Measurements from ENCODE around the gene PCNX2. TPM values are rescaled to one million over a fixed set of nuclear protein-coding genes. Genes with fewer than 3 reads are reported as not detected.

The PCNX2 gene
- total RNA-seq, 1 experiment from 2014 or later: 50.8 TPM

DNA sequence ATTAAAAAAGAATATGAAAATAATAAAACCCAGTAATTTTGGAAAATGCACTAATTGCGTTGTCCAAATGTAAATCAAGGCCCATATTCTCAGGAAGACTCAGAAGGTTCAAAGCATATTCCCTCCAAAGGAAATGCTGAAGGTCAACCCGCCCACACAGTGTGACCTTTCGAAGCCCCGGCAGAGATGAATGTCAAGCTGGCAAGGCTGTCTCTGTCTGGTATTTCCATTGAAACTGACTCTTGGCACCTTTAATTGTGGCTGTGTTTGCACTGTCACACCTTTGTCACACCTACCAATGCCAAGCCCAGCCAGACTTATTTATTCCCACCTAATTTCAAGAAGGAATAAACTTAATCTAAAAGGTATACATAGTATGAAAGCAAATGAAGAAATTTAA lies 262.6 kb downstream of the PCNX2 start (continued):
- TF ChIP-seq ZNF121 (CRISPR knock-in tag; IDR thresholded peaks at IDR 0.05): no peak
- no peak for TF ChIP-seq FOXP1 (CRISPR knock-in tag; IDR thresholded peaks at IDR 0.05; ENCODE audit: borderline replicate concordance)
- no peak for TF ChIP-seq CBFB (CRISPR knock-in tag; IDR thresholded peaks at IDR 0.05; ENCODE audit: low read depth)

DNA sequence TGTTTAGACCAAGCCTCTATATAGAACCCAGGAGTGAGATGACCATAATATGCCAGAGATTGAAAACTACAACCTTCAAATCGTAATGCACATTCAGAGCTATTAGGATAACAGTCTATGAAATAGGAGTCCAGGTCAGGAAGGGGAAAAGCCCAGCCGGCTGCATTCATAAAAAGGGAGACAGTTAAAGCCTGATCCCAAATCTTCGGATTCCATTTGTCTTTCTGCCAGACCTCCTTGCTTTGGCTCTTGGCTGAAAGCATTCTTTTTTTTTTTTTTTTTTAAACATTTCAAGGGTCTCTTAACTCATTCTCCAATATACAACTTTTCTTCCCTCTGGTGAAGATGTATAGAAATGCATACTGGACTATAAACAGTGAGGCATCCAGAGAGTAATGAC lies 264.0 kb downstream of the PCNX2 start:
- DNase-seq (ENCODE audit: low spot score): no peak
- no peak for ATAC-seq
- Mint-ChIP-seq H3K4me1 (peaks cover 17% of the 10 kb centered on the region), H3K27ac (no peak overlapping the region), H3K27me3 (ENCODE audit: low read depth) (no peaks in the 10 kb centered on the region), H3K9me3 (no peaks in the 10 kb centered on the region), H3K36me3 (peaks cover 14% of the 10 kb centered on the region; the same call in 1 of the 2 replicates), H3K4me3 (no peak overlapping the region)
- ChIA-PET CTCF (no interaction called here), POLR2A (no interaction called here)
- TF ChIP-seq ZNF671 (CRISPR knock-in tag; IDR thresholded peaks at IDR 0.05): no peak
- TF ChIP-seq, protein P1, sequence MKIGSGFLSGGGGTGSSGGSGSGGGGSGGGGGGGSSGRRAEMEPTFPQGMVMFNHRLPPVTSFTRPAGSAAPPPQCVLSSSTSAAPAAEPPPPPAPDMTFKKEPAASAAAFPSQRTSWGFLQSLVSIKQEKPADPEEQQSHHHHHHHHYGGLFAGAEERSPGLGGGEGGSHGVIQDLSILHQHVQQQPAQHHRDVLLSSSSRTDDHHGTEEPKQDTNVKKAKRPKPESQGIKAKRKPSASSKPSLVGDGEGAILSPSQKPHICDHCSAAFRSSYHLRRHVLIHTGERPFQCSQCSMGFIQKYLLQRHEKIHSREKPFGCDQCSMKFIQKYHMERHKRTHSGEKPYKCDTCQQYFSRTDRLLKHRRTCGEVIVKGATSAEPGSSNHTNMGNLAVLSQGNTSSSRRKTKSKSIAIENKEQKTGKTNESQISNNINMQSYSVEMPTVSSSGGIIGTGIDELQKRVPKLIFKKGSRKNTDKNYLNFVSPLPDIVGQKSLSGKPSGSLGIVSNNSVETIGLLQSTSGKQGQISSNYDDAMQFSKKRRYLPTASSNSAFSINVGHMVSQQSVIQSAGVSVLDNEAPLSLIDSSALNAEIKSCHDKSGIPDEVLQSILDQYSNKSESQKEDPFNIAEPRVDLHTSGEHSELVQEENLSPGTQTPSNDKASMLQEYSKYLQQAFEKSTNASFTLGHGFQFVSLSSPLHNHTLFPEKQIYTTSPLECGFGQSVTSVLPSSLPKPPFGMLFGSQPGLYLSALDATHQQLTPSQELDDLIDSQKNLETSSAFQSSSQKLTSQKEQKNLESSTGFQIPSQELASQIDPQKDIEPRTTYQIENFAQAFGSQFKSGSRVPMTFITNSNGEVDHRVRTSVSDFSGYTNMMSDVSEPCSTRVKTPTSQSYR (CRISPR knock-in tag; IDR thresholded peaks at IDR 0.05): no peak
- TF ChIP-seq ELF4 (CRISPR knock-in tag; IDR thresholded peaks at IDR 0.05; ENCODE audit: low read depth): no peak
- TF ChIP-seq, protein P2, sequence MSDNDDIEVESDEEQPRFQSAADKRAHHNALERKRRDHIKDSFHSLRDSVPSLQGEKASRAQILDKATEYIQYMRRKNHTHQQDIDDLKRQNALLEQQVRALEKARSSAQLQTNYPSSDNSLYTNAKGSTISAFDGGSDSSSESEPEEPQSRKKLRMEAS (CRISPR knock-in tag; IDR thresholded peaks at IDR 0.05): no peak
- no peak for TF ChIP-seq TP53 (CRISPR knock-in tag; IDR thresholded peaks at IDR 0.05)
- no peak for TF ChIP-seq ZNF219 (CRISPR knock-in tag; IDR thresholded peaks at IDR 0.05; ENCODE audit: borderline replicate concordance)
- TF ChIP-seq, protein P3, sequence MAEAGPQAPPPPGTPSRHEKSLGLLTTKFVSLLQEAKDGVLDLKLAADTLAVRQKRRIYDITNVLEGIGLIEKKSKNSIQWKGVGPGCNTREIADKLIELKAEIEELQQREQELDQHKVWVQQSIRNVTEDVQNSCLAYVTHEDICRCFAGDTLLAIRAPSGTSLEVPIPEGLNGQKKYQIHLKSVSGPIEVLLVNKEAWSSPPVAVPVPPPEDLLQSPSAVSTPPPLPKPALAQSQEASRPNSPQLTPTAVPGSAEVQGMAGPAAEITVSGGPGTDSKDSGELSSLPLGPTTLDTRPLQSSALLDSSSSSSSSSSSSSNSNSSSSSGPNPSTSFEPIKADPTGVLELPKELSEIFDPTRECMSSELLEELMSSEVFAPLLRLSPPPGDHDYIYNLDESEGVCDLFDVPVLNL (CRISPR knock-in tag; IDR thresholded peaks at IDR 0.05; ENCODE audit: borderline replicate concordance, low read depth): no peak
- TF ChIP-seq ZNF121 (CRISPR knock-in tag; IDR thresholded peaks at IDR 0.05): no peak
- TF ChIP-seq, protein P4, sequence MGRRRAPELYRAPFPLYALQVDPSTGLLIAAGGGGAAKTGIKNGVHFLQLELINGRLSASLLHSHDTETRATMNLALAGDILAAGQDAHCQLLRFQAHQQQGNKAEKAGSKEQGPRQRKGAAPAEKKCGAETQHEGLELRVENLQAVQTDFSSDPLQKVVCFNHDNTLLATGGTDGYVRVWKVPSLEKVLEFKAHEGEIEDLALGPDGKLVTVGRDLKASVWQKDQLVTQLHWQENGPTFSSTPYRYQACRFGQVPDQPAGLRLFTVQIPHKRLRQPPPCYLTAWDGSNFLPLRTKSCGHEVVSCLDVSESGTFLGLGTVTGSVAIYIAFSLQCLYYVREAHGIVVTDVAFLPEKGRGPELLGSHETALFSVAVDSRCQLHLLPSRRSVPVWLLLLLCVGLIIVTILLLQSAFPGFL (CRISPR knock-in tag; IDR thresholded peaks at IDR 0.05; ENCODE audit: borderline replicate concordance): no peak
- no peak for TF ChIP-seq ATF1 (CRISPR knock-in tag; IDR thresholded peaks at IDR 0.05)
- TF ChIP-seq, protein P5, sequence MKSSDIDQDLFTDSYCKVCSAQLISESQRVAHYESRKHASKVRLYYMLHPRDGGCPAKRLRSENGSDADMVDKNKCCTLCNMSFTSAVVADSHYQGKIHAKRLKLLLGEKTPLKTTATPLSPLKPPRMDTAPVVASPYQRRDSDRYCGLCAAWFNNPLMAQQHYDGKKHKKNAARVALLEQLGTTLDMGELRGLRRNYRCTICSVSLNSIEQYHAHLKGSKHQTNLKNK (CRISPR knock-in tag; IDR thresholded peaks at IDR 0.05): no peak
- TF ChIP-seq SMAD4 (CRISPR knock-in tag; IDR thresholded peaks at IDR 0.05): no peak
- no peak for TF ChIP-seq RORB (CRISPR knock-in tag; IDR thresholded peaks at IDR 0.05)

DNA sequence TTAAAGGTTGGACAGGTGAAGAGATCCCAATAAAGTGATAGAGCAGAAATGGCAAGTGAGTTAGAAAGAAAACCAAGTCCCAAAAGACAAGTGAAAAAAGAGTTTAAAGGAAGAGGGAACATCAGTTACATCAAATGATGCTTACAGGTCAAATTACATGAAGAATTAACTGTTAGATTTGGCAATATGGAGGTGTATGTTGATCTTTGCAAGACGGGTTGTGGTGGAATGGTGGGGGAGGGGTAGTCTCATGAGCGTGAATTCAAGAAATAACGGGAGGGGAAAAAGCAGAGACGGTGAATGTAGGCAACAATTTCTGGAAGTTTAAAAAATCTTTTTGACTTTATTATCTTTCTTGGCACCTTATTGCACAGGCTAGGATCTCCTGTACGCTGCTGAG lies 268.5 kb downstream of the PCNX2 start:
- H3K9me3 Mint-ChIP-seq: no peaks in the 10 kb centered on the region
- ChIA-PET POLR2A (no interaction called here), CTCF (no interaction called here)
- no peak for ATAC-seq
- H3K27me3 Mint-ChIP-seq (ENCODE audit: low read depth): no peaks in the 10 kb centered on the region
- no peak overlapping the region for H3K4me3 Mint-ChIP-seq
- no peak overlapping the region for H3K27ac Mint-ChIP-seq
- no peak for DNase-seq (ENCODE audit: low spot score)
- H3K36me3 Mint-ChIP-seq: peaks cover 15% of the 10 kb centered on the region
- H3K4me1 Mint-ChIP-seq: peaks cover 33% of the 10 kb centered on the region
- no peak for TF ChIP-seq ZNF219 (CRISPR knock-in tag; IDR thresholded peaks at IDR 0.05; ENCODE audit: borderline replicate concordance)
- no peak for TF ChIP-seq ETV6 (CRISPR knock-in tag; IDR thresholded peaks at IDR 0.05)
- TF ChIP-seq NFATC4 (CRISPR knock-in tag; IDR thresholded peaks at IDR 0.05): no peak
- TF ChIP-seq OVOL2 (CRISPR knock-in tag; IDR thresholded peaks at IDR 0.05; ENCODE audit: borderline replicate concordance): no peak
- TF ChIP-seq MYBL2 (CRISPR knock-in tag; IDR thresholded peaks at IDR 0.05): no peak
- TF ChIP-seq, protein P6, sequence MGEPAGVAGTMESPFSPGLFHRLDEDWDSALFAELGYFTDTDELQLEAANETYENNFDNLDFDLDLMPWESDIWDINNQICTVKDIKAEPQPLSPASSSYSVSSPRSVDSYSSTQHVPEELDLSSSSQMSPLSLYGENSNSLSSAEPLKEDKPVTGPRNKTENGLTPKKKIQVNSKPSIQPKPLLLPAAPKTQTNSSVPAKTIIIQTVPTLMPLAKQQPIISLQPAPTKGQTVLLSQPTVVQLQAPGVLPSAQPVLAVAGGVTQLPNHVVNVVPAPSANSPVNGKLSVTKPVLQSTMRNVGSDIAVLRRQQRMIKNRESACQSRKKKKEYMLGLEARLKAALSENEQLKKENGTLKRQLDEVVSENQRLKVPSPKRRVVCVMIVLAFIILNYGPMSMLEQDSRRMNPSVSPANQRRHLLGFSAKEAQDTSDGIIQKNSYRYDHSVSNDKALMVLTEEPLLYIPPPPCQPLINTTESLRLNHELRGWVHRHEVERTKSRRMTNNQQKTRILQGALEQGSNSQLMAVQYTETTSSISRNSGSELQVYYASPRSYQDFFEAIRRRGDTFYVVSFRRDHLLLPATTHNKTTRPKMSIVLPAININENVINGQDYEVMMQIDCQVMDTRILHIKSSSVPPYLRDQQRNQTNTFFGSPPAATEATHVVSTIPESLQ (CRISPR knock-in tag; IDR thresholded peaks at IDR 0.05): no peak
- TF ChIP-seq, protein P7, sequence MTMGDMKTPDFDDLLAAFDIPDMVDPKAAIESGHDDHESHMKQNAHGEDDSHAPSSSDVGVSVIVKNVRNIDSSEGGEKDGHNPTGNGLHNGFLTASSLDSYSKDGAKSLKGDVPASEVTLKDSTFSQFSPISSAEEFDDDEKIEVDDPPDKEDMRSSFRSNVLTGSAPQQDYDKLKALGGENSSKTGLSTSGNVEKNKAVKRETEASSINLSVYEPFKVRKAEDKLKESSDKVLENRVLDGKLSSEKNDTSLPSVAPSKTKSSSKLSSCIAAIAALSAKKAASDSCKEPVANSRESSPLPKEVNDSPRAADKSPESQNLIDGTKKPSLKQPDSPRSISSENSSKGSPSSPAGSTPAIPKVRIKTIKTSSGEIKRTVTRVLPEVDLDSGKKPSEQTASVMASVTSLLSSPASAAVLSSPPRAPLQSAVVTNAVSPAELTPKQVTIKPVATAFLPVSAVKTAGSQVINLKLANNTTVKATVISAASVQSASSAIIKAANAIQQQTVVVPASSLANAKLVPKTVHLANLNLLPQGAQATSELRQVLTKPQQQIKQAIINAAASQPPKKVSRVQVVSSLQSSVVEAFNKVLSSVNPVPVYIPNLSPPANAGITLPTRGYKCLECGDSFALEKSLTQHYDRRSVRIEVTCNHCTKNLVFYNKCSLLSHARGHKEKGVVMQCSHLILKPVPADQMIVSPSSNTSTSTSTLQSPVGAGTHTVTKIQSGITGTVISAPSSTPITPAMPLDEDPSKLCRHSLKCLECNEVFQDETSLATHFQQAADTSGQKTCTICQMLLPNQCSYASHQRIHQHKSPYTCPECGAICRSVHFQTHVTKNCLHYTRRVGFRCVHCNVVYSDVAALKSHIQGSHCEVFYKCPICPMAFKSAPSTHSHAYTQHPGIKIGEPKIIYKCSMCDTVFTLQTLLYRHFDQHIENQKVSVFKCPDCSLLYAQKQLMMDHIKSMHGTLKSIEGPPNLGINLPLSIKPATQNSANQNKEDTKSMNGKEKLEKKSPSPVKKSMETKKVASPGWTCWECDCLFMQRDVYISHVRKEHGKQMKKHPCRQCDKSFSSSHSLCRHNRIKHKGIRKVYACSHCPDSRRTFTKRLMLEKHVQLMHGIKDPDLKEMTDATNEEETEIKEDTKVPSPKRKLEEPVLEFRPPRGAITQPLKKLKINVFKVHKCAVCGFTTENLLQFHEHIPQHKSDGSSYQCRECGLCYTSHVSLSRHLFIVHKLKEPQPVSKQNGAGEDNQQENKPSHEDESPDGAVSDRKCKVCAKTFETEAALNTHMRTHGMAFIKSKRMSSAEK (CRISPR knock-in tag; IDR thresholded peaks at IDR 0.05; ENCODE audit: borderline replicate concordance): no peak
- TF ChIP-seq ZNF138 (CRISPR knock-in tag; conservative IDR thresholded peaks at IDR 0.05): no peak
- no peak for TF ChIP-seq SMAD4 (CRISPR knock-in tag; IDR thresholded peaks at IDR 0.05)
- TF ChIP-seq TEAD4 (CRISPR knock-in tag; IDR thresholded peaks at IDR 0.05): no peak

Measured in WTC11 (cell line).